Neural crest cell (in vitro differentiated cells): Measurements from ENCODE around the gene KRT28. TPM values are rescaled to one million over a fixed set of nuclear protein-coding genes. Genes with fewer than 3 reads are reported as not detected.

Experiments used
- DNase-seq: peaks from one replicate; pipeline ENCODE4 v3.0.0; 2021; ENCODE audit warnings: low read depth, mixed read lengths, low spot score
- H3K27ac Mint-ChIP-seq: one replicate; pipeline ENCODE4 v1.8.0; 2021; ENCODE audit warnings: mild to moderate bottlenecking, mixed read lengths; ENCODE audit not compliant: unreplicated experiment
- H3K27me3 Mint-ChIP-seq: 2 replicates; pipeline ENCODE4 v1.8.0; 2021; ENCODE audit warnings: low read depth, mild to moderate bottlenecking, mixed read lengths
- H3K36me3 Mint-ChIP-seq: 2 replicates; pipeline ENCODE4 v1.8.0; 2021; ENCODE audit warnings: low read depth, mild to moderate bottlenecking, mixed read lengths
- H3K4me1 Mint-ChIP-seq: 2 replicates; pipeline ENCODE4 v1.8.0; 2021; ENCODE audit warnings: mixed read lengths
- H3K4me3 Mint-ChIP-seq: one replicate; pipeline ENCODE4 v1.8.0; 2021; ENCODE audit warnings: mild to moderate bottlenecking, mixed read lengths
- H3K9me3 Mint-ChIP-seq: 2 replicates; pipeline ENCODE4 v1.8.0; 2021; ENCODE audit warnings: mixed read lengths
- CTCF ChIP-seq: fragments of 200-600 bp; sonication (generic); conservative IDR thresholded peaks from 2 replicates; pipeline ENCODE4 v1.5.0; 2021; ENCODE audit warnings: antibody characterized with exemption, mild to moderate bottlenecking
- total RNA-seq: library from RNA; stranded (reverse); gene quantifications from 2 replicates; pipeline ENCODE4 v1.2.1, GENCODE V29; 2021

KRT28 gene
- total RNA-seq, 1 donor from 2014 or later: not detected

- Mint-ChIP-seq H3K36me3 (peaks cover 20% of the 10 kb centered on the region), H3K4me3 (no peak within 1 kb of the TSS), H3K27ac (no peak within 1 kb of the TSS), H3K4me1 (peaks cover 14% of the 10 kb centered on the region), H3K27me3 (peaks cover 53% of the 10 kb centered on the region), H3K9me3 (peaks cover 3% of the 10 kb centered on the region)
- no peak for TF ChIP-seq CTCF
- no peak for DNase-seq
These were observed 22.5 kb upstream of the KRT28 start, which contains the start of gene KRT10 for GRCh38 chr17:40822132-40822812. KRT10 (minus strand) TSS chr17:40822614; CDS start chr17:40822585, 29 bp downstream.

- peaks cover 8% of the 10 kb centered on the region for H3K9me3 Mint-ChIP-seq
- no peak for DNase-seq
- no peak for TF ChIP-seq CTCF
These were observed 21.8 kb upstream of the KRT28 start for GRCh38 chr17:40821536-40821935.

GRCh38 chr17:40820228-40820838 is 20.6 kb upstream of the KRT28 start:
- Mint-ChIP-seq H3K4me3 (peak overlapping the region; percentile 88), H3K27me3 (peaks cover 38% of the 10 kb centered on the region), H3K4me1 (peaks cover 15% of the 10 kb centered on the region), H3K27ac (no peak overlapping the region), H3K36me3 (peaks cover 25% of the 10 kb centered on the region), H3K9me3 (peaks cover 10% of the 10 kb centered on the region)
- no peak for TF ChIP-seq CTCF
- no peak for DNase-seq

More at GRCh38 chr17:40821536-40821935, 21.8 kb upstream of the KRT28 start:
- Mint-ChIP-seq H3K36me3 (peaks cover 27% of the 10 kb centered on the region), H3K4me3 (no peak overlapping the region), H3K27me3 (peaks cover 45% of the 10 kb centered on the region), H3K27ac (no peak overlapping the region), H3K4me1 (peaks cover 15% of the 10 kb centered on the region)

- H3K9me3 Mint-ChIP-seq: peaks cover 11% of the 10 kb centered on the region
- TF ChIP-seq CTCF: no peak
- H3K27ac Mint-ChIP-seq: peak overlapping the region; percentile 19
- DNase-seq: no peak
- peaks cover 25% of the 10 kb centered on the region for H3K36me3 Mint-ChIP-seq
- peaks cover 15% of the 10 kb centered on the region for H3K4me1 Mint-ChIP-seq
- peaks cover 35% of the 10 kb centered on the region for H3K27me3 Mint-ChIP-seq
- H3K4me3 Mint-ChIP-seq: peak overlapping the region; percentile 88
These were observed 19.9 kb upstream of the KRT28 start for GRCh38 chr17:40819528-40820125.

- peak overlapping the region; percentile 95 for H3K4me3 Mint-ChIP-seq
- DNase-seq: peak; percentile 74
- peaks cover 25% of the 10 kb centered on the region for H3K36me3 Mint-ChIP-seq
- H3K27ac Mint-ChIP-seq: peak overlapping the region; percentile 19
- H3K4me1 Mint-ChIP-seq: peaks cover 15% of the 10 kb centered on the region
- H3K9me3 Mint-ChIP-seq: peaks cover 11% of the 10 kb centered on the region
- no peak for TF ChIP-seq CTCF
- H3K27me3 Mint-ChIP-seq: peaks cover 37% of the 10 kb centered on the region
These were observed 19.2 kb upstream of the KRT28 start for GRCh38 chr17:40818733-40819527.
